OCI-LY3 (cell line): ENCODE measurements around the gene BRPF1.

Experiments
- CTCF ChIP-seq: fragments of 200-600, 300-600 bp; sonication (generic); IDR thresholded peaks from 2 replicates; pipeline ENCODE4 v1.5.1; 2014; ENCODE audit warnings: antibody characterized with exemption, low read length, low read depth
- EZH2phosphoT487 ChIP-seq: fragments of 200-600 bp; shearing (Covaris generic); IDR thresholded peaks from 2 replicates; pipeline ENCODE4 v1.6.1; 2018; ENCODE audit warnings: antibody characterized with exemption, mixed run types, low read depth

- no peak for TF ChIP-seq CTCF
- TF ChIP-seq EZH2phosphoT487, result no peak
Measured at GRCh38 chr3:9727743-9728142, 3.8 kb upstream of the BRPF1 start.
